C1 segment of cervical spinal cord (tissue), 14 donors: Measurements from ENCODE around the gene SPDYC.

Experiments used
- DNase-seq, 14 donors: peaks; one replicate each; lab custom pipeline; 2025; lab: John Stamatoyannopoulos, UW

The SPDYC gene

GRCh38 chr11:65206441-65206841 lies 36.4 kb downstream of the SPDYC start:
- no peak for DNase-seq

GRCh38 chr11:65206901-65207300 lies 36.9 kb downstream of the SPDYC start:
- no peak for DNase-seq

GRCh38 chr11:65207918-65208784 lies 38.1 kb downstream of the SPDYC start:
- no peak for DNase-seq

- DNase-seq = no peak
Observed at GRCh38 chr11:65208785-65209710, 39.0 kb downstream of the SPDYC start.

- DNase-seq = no peak
Observed at GRCh38 chr11:65209711-65210360, 39.8 kb downstream of the SPDYC start.

- DNase-seq = no peak
Observed at GRCh38 chr11:65210361-65210731, 40.3 kb downstream of the SPDYC start.

GRCh38 chr11:65210748-65211147 lies 40.7 kb downstream of the SPDYC start:
- no peak for DNase-seq

GRCh38 chr11:65211293-65212105 lies 41.5 kb downstream of the SPDYC start:
- no peak for DNase-seq

- DNase-seq = no peak
Observed at GRCh38 chr11:65212226-65212801, 42.3 kb downstream of the SPDYC start.

GRCh38 chr11:65213322-65214211 lies 43.5 kb downstream of the SPDYC start:
- no peak for DNase-seq

- DNase-seq = no peak
Observed at GRCh38 chr11:65214212-65214845, 44.3 kb downstream of the SPDYC start.

GRCh38 chr11:65215441-65216076 lies 45.5 kb downstream of the SPDYC start:
- DNase-seq = no peak

- no peak for DNase-seq
Observed at GRCh38 chr11:65216830-65217229, 46.8 kb downstream of the SPDYC start.

GRCh38 chr11:65217441-65218423 lies 47.7 kb downstream of the SPDYC start:
- DNase-seq = no peak

GRCh38 chr11:65218446-65218845 lies 48.4 kb downstream of the SPDYC start:
- DNase-seq = no peak

GRCh38 chr11:65219930-65220213 lies 49.8 kb downstream of the SPDYC start:
- no peak for DNase-seq

GRCh38 chr11:65221026-65221425 lies 51.0 kb downstream of the SPDYC start:
- DNase-seq = no peak
